Neutrophil (primary cell): ENCODE results near the gene SIGLEC1.

ENCODE experiments used
- H3K27ac ChIP-seq: fragments of 200-600 bp; sonication (generic); 2 replicates; pipeline ENCODE4 v1.5.1; 2016; ENCODE audit warnings: mild to moderate bottlenecking, moderate library complexity
- H3K27me3 ChIP-seq: fragments of 200-600 bp; sonication (generic); 2 replicates; pipeline ENCODE4 v1.6.0; 2016; ENCODE audit warnings: mild to moderate bottlenecking
- H3K36me3 ChIP-seq: fragments of 200-600 bp; sonication (generic); 2 replicates; pipeline ENCODE4 v1.5.1; 2017
- H3K4me1 ChIP-seq, 2 experiments: fragments of 200-600 bp in 1 of 2; sonication (generic) in 1 of 2; 1 replicate in 1 of 2; 2 replicates in 1 of 2; pipeline versions ENCODE4 v1.5.1 to v1.6.1; 2013 to 2016; ENCODE audit warnings: low read depth in 1 of 2, low read length in 1 of 2, mild to moderate bottlenecking in 1 of 2, moderate library complexity in 1 of 2; ENCODE audit not compliant: control insufficient read depth in 1 of 2, insufficient read depth in 1 of 2
- H3K4me3 ChIP-seq, 2 experiments: fragments of 200-600 bp in 1 of 2; sonication (generic) in 1 of 2; 1 replicate in 1 of 2; 2 replicates in 1 of 2; pipeline ENCODE4 v1.5.1; 2013 to 2016; ENCODE audit warnings: low read depth in 1 of 2, low read length in 1 of 2, mild to moderate bottlenecking in 1 of 2, moderate library complexity in 1 of 2
- H3K9me3 ChIP-seq: fragments of 200-600 bp; sonication (generic); 2 replicates; pipeline ENCODE4 v1.5.1; 2016
- CTCF ChIP-seq: fragments of 200-600 bp; sonication (generic); IDR thresholded peaks from 2 replicates; pipeline ENCODE4 v1.5.1; 2016; ENCODE audit warnings: antibody characterized with exemption

SIGLEC1 gene

GRCh38 chr20:3707508-3707899 is 4.9 kb downstream of the SIGLEC1 start:
- TF ChIP-seq CTCF, result no peak
- Histone ChIP-seq H3K27me3 (no peaks in the 10 kb centered on the region), H3K27ac (no peak overlapping the region), H3K9me3 (no peaks in the 10 kb centered on the region), H3K36me3 (no peaks in the 10 kb centered on the region), H3K4me1 (peaks cover 12 to 18% of the 10 kb centered on the region in 2 experiments), H3K4me3 (no peak overlapping the region)

- TF ChIP-seq CTCF, result no peak
- no peaks in the 10 kb centered on the region for H3K36me3 ChIP-seq
- no peak overlapping the region for H3K4me3 ChIP-seq
- H3K27me3 ChIP-seq, result no peaks in the 10 kb centered on the region
- peaks cover 10 to 13% of the 10 kb centered on the region in 2 experiments for H3K4me1 ChIP-seq
- H3K9me3 ChIP-seq, result no peaks in the 10 kb centered on the region
- H3K27ac ChIP-seq, result no peak overlapping the region
Observed at GRCh38 chr20:3706774-3707507, 5.5 kb downstream of the SIGLEC1 start.

GRCh38 chr20:3705970-3706739 is 6.2 kb downstream of the SIGLEC1 start:
- peaks cover 4 to 5% of the 10 kb centered on the region in 2 experiments for H3K4me1 ChIP-seq
- no peak for TF ChIP-seq CTCF

DNA sequence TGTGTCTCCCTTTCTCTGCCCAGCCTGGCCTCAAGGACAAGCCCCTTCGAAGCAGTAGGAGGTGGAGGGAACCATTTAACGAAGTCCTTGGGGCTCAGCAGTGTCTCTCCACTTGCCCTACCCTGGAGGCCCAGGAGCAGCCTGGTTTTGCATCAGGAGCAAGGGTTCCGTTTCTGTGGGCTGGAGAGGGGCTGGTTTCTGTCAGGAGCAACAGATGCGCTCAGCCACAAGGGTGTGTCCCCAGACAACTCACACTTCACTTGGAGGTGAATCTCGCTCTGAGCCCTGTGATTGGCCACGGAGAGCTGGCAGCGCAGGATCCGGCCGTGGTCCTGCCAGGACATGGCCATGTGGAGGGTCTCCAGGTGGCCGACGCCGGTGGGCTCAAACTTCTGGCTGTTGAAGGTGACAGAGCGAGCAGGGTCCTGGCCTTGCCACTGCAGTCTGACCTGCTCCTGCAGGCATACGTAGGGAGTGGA is 6.9 kb downstream of the SIGLEC1 start:
- no peak for TF ChIP-seq CTCF
- H3K27me3 ChIP-seq, result no peaks in the 10 kb centered on the region
- H3K27ac ChIP-seq, result no peak overlapping the region
- no peak overlapping the region for H3K4me3 ChIP-seq
- H3K9me3 ChIP-seq, result no peaks in the 10 kb centered on the region
- H3K4me1 ChIP-seq, result no peaks in the 10 kb centered on the region
- no peaks in the 10 kb centered on the region for H3K36me3 ChIP-seq

More at GRCh38 chr20:3705970-3706739, 6.2 kb downstream of the SIGLEC1 start:
- no peaks in the 10 kb centered on the region for H3K9me3 ChIP-seq
- no peaks in the 10 kb centered on the region for H3K27me3 ChIP-seq
- H3K27ac ChIP-seq, result no peak overlapping the region
- no peaks in the 10 kb centered on the region for H3K36me3 ChIP-seq
- no peak overlapping the region for H3K4me3 ChIP-seq

DNA sequence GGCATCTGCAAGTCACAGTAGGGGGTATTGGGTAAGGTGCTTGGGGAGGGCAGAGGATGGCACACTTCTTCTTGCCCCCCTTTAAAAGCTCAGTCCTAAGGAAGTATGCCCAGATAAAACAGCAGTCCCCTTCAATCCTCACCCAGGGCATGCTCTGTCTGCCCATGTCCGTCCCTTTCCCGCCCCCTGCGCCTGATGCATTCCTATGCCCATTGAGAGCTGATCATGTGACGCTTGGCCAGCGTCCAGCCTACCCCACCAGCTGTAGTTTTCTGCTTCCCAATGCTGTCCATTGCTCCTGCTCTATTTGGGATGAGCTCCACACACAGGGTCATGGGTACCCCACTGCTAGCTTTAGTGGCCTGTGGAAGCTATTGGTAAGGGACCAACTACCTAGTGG is 8.3 kb downstream of the SIGLEC1 start:
- H3K9me3 ChIP-seq, result no peaks in the 10 kb centered on the region
- no peak overlapping the region for H3K4me3 ChIP-seq
- no peaks in the 10 kb centered on the region for H3K27me3 ChIP-seq
- H3K4me1 ChIP-seq, result no peaks in the 10 kb centered on the region
- TF ChIP-seq CTCF, result no peak
- no peak overlapping the region for H3K27ac ChIP-seq
- no peaks in the 10 kb centered on the region for H3K36me3 ChIP-seq
